ENCODE measurements around the gene F8. TPM values are rescaled to one million over a fixed set of nuclear protein-coding genes. Genes with fewer than 3 reads are reported as not detected.

The F8 gene
- total and polyA plus RNA-seq, 9 of the 15 experiments (the other 6 are each of a cell fraction or from before 2014, with no cell fraction given), result 0.41 to 3.8 (median 0.91) TPM

GRCh38 chrX:155056877-155057792, 34.6 kb upstream of the F8 start (continued):
- no peak for TF ChIP-seq ZBTB11 (CRISPR knock-in tag; IDR thresholded peaks at IDR 0.05)
- no peak for TF ChIP-seq SMARCA5 (IDR thresholded peaks at IDR 0.05)
- no peak for TF ChIP-seq HMGXB4 (CRISPR knock-in tag; IDR thresholded peaks at IDR 0.05)
- TF ChIP-seq PHB (CRISPR knock-in tag; IDR thresholded peaks at IDR 0.05), result no peak
- no peak for TF ChIP-seq TFAM (CRISPR knock-in tag; conservative IDR thresholded peaks at IDR 0.05)
- TF ChIP-seq ETV1 (tag; conservative IDR thresholded peaks at IDR 0.05; ENCODE audit: low read depth), result no peak
- no peak for TF ChIP-seq ZNF408 (CRISPR knock-in tag; IDR thresholded peaks at IDR 0.05; ENCODE audit: low read depth)
- TF ChIP-seq RFX1 (IDR thresholded peaks at IDR 0.05), result no peak
- no peak for TF ChIP-seq SMAD3 (CRISPR knock-in tag; conservative IDR thresholded peaks at IDR 0.05)
- peak; percentile 72 to 84 (median 76) for TF ChIP-seq CTCF (IDR thresholded peaks at IDR 0.05 in 2 of 3, conservative IDR thresholded peaks at IDR 0.05 in 1 of 3; ENCODE audit: insufficient read depth in 2 of 3, low read depth in 1 of 3, low read length in 3 of 3)
- no peak for TF ChIP-seq TSHZ1 (CRISPR knock-in tag; IDR thresholded peaks at IDR 0.05)
- TF ChIP-seq NKRF (IDR thresholded peaks at IDR 0.05; ENCODE audit: borderline replicate concordance), result no peak
- no peak for TF ChIP-seq KLF6 (CRISPR knock-in tag; IDR thresholded peaks at IDR 0.05; ENCODE audit: borderline replicate concordance)

All from K562 (cell line).